RKO (cell line): ENCODE measurements around the gene SEMA4D.

Source experiments
- DNase-seq: peaks from one replicate; pipeline ENCODE4 v3.0.0-alpha.2; 2016; ENCODE audit warnings: low spot score

The SEMA4D gene, protein sequence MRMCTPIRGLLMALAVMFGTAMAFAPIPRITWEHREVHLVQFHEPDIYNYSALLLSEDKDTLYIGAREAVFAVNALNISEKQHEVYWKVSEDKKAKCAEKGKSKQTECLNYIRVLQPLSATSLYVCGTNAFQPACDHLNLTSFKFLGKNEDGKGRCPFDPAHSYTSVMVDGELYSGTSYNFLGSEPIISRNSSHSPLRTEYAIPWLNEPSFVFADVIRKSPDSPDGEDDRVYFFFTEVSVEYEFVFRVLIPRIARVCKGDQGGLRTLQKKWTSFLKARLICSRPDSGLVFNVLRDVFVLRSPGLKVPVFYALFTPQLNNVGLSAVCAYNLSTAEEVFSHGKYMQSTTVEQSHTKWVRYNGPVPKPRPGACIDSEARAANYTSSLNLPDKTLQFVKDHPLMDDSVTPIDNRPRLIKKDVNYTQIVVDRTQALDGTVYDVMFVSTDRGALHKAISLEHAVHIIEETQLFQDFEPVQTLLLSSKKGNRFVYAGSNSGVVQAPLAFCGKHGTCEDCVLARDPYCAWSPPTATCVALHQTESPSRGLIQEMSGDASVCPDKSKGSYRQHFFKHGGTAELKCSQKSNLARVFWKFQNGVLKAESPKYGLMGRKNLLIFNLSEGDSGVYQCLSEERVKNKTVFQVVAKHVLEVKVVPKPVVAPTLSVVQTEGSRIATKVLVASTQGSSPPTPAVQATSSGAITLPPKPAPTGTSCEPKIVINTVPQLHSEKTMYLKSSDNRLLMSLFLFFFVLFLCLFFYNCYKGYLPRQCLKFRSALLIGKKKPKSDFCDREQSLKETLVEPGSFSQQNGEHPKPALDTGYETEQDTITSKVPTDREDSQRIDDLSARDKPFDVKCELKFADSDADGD

DNA sequence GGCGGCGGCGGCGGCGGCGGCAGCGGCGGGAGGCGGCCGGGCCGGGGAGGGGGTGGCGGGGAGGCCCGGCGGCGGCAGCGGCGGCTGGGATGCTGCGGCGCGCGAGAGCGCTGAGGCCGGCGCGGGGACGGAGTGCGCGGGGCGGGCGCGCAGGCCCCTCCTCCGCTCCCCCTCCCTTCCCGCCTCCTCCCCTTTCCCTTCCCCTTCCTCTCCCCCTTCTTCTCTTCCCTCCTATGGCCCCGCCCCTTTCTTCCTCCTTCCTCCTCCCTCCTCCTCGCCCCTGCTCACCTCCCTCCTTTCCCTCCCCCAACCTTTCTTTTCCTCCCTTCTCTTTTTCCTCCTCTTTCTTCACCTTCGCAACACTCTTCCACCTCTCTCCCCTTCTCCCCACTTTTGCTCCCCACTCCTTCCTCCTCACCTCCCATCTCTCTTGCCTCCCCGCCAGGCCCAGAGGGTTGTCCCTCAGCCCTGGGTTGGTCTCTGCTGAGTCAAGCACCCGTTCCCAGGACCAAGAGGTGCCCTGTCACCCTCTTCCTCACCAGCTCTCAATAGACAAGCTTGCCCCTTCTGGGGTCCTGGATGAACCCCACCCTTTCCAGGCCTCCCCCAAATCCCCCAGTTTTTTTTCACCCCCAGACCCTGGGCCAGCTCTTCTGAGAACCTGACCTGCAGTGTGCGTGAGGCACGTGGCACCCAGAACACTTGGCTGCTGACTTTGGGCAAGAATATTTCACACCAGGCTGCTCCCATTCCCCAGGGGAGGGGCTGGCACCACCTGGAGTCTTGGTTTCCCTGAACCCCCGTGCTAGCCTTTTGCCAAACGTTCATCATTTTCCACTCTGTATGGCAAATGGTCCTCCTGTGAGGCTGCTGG is at the start of gene SEMA4D:
SEMA4D (minus strand) TSS at position 136 of the 874 bp plus-strand sequence. CDS start 92,657 bp downstream, outside the sequence.
- peak; percentile 79 for DNase-seq

DNA sequence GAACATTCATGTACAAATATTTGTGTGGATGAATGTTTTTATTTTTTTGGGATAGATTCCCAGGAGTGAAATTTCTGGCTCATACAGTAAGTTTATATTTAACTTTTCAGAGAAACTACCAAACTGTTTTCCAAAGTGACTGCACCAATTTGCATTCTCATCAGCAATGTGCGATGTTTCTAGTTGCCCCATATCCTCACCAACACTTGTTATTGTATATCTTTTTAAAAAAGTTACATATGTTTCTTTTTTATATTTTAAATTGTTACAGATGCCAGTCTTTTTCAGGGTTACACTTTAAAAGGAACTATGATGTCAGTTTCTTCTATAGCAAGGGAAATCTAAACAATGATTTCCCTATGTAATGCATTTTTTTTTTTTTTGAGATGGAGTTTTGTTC is 49.1 kb upstream of the SEMA4D start:
- DNase-seq: no peak

DNA sequence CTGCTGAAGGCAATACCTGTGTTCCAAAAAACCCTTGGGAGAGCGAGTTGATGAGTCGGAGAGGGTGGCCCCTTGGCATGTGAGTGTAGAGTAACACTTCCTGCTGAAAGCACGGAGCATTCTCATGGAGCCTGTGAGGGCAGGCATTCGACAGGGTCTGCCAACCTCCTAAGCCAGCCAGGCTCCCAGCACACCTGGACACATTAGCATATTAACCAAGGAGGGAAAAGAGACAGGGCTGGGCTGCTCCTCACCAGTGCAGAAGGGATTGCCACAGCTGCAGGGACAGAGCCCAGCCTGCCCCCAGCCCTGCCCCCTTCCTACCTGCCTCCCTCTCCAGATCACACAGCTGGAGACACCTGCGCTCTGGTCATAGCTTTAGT is 46.4 kb upstream of the SEMA4D start:
- no peak for DNase-seq

DNA sequence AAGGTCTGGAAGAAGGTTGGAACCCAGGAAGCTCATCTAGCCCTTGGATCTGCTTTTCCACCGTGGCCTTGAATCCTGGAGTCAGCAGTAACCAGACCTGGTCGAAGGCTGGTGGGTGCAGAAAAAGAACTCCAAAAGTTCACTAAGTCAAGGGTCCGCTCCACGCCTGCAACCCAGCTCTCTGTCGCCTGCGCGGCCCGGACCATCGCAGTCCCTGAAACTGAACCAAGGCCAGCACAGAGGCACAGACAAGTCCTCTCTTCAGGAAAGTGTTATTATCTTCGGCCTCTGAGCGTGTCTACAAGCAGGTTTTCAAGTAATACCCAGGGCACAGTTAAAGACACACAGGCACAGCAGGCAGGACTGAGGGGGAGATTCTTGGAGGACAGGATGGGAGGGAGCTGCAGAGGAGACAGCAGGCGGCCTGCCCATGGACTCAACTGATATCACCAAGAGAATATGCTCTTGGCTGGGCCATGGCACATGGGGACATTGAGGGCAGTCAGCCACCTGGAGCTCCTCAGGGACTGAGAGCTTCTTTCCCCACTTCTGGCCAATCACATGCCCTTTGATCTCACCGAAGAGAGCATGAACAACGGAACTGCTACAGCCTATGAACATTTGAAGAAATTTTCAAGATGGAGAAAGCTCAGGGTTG is 45.8 kb upstream of the SEMA4D start:
- no peak for DNase-seq

DNA sequence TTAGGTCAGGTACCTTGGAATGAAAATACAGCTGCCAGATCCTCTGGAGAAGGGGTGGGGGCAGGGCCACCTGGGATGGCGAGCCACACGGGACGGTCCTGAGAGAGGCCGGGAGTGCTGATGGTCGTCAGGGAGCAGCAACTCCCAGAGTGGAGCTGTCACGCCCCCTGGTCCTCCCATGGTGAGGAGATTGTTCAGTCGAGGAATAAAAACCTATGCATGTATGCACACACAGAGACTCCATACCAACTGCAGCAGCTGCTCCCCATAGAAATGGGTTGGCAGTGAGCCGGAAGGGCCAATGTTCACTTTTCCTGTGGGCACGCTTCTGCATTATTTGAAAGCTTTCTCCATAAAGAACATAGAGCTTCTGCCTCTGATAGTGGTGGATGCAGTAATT is 45.2 kb upstream of the SEMA4D start:
- DNase-seq: no peak

DNA sequence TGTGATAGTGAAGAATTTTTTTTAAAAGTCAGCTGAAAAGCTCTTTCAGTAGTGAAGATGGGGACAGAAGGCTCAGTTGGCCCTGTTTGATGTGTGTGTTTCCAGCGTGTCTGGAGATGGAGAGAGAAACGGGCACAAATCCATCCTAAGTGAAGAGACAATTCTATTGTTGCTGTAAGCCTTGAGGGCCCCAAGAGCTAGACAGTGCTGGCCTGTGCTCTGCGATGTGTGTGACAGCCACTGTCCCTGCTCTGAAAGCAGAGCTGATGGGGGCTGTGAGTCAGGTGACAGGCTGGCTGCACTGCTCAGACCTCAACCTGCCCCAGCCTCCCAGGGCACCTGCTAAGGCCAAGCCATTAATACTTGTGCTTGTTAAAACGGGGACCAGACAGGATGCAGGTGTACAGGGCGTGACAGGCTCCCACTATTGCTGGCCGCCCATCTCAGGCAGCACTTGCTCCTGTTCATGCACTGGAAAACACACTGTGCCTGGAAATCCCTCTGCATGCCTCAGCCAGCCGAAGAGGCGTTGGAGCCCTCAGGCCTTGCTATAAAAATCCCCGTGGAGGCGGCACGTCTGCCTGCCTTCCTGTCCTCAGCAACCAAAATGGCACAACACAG is 44.6 kb upstream of the SEMA4D start:
- no peak for DNase-seq

DNA sequence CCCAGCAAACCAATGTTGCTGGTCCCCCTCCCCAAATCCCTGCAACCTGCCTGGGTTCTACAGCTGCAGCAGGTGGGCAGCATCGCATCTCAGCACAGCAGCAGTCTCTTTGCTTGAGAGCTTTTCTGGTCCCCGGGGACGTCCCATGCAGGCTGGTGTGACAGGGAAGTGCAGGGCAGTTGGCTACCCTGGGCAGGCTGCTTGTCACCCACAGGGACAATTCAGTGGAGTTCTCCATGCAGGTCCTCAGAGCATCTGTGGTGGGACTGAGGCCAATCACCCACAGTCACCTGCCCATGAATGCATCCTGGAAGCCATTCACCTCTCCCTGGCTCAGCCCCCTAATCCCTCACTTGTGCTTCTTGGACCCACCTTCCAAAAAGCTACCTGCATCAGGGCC is 43.9 kb upstream of the SEMA4D start:
- DNase-seq: no peak

DNA sequence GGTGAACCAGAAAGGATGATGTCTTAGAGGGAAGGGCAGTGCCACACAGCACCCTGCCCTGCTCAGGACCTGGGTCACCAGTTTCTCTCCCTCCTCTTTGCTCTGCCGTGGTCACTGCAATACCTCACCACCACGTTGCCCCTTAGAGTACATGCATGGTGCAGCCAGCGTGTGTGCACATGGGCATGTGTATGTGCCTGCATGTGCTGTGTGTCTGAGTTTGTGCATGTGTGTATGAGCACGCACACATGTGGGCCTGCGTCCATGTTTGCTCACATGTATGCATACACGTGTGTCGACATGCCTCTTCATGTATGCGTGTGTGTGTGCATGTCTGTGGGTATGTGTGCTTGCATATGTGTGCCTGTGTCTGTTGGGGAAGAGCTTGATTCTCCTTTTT is 41.5 kb upstream of the SEMA4D start:
- DNase-seq: no peak

DNA sequence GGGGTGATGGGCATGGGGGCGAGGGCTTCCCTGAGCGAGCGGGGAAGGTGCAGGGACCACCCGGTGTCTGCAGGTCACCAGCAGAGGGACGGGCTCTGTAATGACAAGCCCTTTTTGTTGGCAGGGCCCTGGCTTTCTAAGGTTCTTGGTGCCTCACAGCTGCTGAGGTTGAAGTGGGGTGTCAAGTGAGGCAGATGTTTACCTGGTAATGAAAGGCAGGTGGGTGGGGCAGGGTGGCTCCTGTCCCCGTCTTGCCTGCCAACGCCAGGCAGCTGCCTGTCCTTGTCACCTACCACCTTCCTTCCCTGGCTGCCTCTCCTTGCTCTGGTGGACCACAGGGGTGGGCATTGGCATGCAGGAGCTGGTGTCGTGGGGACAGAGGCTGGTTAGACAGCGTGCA is 41.0 kb upstream of the SEMA4D start:
- DNase-seq: no peak

DNA sequence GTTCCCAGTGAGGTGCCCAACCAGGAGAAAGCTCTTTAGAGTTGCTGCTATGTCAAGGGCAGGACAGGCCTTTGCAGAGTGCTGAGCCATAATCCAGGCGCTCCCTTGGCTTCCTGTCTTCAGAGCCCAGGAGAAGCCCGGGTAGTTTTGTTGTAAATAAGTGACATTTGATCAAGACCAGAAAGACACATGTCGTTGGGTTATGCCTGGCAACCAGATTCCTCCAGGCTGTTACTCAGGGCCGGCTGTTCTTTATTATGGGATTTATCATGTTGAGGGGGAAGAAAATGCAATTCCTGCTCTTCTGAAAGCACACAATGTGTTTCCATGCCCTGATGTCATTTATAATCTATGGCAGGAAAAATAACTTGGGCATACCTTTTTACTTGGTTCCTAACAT is 39.3 kb upstream of the SEMA4D start:
- no peak for DNase-seq

DNA sequence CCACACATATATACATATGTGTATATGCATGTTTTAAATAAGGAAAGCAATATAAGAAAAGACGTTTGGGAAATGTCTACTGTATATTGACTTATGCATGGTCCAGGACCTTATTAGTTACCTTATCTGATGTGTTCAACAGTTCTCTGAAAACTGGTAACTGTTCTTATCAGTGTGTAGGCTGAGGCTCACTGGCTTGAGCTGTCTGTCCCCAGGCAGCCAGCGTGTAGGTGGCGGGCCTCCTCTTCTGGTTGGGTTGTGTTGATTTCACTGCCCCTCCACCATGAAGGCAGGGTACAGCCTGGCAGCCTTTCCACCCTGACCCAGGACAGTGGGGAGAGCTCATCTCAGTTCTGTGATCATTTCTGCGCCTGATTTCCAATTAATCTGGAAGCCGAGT is 38.7 kb upstream of the SEMA4D start:
- no peak for DNase-seq

DNA sequence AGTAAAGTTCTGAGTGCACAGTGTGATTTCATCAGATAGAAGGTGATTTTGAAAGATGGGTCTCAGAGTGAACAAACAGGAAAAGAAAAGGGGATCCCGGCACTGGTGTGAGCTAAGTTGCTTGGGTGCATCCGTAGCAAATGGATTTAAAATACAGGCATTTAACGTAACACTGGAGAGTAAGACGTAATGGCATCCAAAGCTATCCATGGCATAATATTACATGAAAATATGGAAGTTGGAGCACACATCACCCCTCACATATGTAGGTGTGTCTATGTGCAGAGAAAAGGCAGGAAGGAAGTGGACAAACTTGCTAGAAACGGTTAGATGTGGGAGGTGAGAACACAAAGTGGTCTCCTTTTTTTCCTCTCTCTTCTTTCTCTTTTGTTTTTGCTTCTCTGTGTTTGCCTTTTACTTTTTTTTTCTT is 38.2 kb upstream of the SEMA4D start:
- DNase-seq: no peak

DNA sequence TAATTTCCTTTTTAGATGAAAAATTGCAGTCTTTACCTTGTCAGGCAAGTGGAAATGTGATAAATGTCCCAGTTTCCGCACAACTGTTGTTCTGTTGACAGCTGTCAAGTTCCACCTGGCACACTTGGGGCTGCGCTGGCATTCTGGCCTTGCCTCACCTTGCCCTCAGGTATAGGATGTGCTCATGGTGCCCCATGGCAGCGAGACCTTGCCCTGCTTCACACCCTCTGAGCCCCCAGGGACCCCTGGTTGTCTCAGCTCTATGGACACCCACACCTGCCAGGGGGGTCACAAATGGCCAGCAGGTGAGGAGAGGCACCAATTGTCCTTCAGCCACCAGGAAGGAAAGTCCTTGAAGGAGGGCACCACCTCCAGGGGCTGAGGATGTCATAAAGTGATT is 37.5 kb upstream of the SEMA4D start:
- DNase-seq: no peak

DNA sequence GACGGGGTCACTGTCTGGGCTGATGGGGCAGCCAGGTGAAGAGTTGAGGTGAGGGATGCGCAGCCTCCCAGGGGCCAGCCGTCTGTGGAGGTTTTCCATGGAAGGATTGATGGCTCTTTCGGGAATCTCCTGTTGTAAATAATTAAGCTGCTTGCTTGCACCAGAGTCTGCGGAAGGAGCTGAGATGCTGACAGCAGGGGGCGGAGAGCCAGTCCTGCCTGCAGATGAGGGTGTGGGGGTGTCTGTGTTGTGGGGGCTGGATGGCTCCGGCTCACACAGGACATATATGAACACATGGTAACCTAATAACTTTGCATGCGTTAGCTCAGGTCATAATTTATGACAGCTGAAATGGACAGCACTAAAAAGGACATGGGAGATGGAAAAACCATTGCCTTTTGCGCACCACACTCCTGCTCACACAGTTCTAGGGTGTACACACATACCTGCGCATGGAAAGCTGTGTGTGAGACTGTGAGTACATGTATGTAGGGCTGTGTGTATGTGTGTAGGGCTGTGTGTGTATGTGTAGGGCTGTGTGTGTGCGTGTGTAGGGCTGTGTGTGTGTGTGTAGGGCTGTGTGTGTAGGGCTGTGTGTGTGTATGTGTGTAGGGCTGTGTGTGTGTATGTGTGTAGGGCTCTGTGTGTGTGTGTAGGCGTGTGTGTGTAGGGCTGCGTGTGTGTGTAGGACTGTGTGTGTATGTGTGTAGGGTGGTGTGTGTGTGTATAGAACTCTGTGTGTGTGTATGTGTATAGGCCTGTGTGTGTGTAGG is 36.8 kb upstream of the SEMA4D start:
- no peak for DNase-seq

DNA sequence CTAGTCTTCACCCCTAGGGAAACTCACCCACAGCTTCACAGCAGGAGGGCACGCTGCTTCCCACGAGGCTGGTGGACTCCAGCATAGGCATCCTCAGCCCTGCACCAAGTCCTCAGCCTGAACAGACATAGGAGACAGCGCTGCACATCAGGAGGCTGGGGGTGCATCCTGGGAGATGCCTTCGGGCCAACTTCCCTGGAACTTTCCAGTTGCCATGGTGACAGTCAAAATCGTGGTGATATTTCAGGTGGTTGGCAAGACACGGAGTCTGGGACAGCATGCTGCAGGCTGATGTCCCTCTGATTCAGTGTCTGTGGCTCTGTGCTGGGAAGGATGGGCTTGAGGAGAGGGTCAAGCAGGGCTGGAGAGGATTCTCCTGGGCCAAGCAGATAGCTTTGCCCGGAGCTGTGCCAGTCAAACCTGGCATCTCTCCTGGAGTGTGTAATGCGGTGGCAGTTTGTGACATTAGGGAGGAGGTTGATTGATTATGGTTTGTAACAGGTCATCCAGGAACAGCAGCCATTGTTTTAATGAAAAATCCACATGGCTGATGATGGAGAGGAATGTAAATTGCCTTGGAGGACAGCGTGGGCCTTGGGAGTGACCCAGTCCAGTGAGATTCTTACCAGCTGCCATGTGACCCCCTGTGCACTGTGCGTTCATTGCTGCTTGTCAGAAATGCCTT is 35.6 kb upstream of the SEMA4D start:
- DNase-seq: no peak

DNA sequence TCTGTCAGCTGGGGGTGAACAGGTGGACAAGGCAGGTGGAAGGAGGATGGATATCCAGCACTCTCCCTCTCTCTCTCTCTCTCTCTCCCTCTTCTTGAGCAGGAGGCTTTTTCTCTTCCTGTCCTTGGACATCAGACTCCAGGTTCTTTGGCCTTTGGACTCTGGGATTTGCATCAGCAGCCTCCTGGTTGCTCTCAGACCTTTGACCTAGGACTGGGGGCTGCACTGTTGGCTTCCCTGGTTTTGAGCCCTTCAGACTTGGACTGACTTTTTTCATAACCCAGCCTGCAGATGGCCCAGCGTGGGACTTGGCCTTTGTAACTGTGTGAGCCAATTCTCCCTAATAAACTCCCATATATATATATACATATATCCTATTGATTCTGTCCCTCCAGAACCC is 35.0 kb upstream of the SEMA4D start:
- DNase-seq: no peak

DNA sequence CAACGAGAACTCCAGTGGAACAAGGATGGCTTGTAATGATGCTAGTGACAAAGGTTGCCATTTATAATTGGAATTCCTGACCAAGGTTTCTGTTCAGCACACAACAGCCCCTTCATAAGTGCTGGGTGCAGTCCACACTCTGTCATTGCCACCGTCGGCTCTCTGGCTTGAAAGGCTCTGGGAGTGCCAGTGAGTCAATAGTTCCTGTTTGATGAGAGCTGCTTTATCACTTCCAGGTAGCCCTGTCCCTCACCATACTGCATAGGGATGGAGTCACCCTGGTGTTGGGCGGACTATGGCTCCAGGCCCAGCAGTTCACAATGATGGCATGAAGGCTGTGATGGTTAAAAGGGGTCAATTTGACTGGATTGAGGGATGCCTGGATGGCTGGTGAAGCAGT is 34.6 kb upstream of the SEMA4D start:
- no peak for DNase-seq

DNA sequence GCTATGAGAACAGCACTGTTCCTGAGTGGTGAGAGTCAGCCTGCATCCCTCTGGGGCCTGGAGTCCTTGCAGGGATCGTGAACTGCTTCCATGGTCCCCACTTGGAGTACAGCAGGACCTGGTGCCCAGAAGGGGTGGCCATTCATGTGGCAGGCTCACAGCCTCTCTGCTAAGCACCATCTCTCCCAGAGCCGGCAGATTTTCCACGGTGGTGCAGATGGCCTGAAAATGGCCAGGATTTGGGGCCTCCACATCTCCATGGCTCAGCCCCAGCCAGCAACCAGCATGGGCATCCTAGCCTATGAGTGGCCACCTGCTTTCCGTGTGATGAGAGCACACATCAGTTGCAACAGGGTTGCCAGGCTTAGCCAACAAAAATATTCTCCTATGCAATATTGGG is 33.9 kb upstream of the SEMA4D start:
- DNase-seq: no peak

DNA sequence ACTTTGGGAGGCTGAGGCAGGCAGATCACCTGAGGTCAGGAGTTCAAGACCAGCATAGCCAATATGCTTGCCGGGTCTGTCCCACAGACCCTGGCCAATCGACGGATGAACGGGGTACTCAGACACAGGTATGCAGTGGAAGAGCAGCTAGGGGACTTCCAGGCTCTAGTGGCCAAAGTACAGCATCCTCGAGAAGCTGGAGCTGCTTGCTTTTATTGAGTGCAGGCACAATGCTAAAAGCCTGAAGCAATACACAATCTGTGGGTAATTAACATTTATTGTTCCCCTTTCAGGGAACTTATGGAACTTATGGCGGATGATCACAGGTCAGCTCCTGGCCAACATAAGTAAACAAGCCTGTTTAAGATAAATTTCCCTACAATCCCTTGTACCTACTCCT is 32.8 kb upstream of the SEMA4D start:
- no peak for DNase-seq
